ENCODE data around the gene PROSER2.
"Not testable (repeated sequence)": the region's sequence is repeated elsewhere in the genome, so short reads cannot be mapped to it uniquely, and the experiment has no call there.

The PROSER2 gene

DNA sequence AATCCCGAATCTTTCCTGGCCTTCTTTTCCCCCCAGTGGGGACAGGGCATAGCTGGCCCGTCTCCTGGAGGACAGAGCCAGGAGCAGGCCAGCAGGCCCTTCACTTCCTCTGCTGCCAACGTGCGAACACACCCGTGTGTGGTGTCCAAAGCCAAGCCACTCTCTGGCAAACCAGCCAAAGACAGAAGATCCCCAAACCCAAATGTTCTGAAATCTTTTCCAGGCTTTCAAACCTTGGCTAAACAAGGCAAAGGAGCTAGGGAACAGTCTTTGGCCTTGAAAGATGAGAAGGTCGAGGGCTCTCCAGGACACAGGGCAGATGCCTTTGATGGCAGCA, 63.0 kb downstream of the PROSER2 start:
- no peak for DNase-seq (ENCODE audit: low spot score)

DNA sequence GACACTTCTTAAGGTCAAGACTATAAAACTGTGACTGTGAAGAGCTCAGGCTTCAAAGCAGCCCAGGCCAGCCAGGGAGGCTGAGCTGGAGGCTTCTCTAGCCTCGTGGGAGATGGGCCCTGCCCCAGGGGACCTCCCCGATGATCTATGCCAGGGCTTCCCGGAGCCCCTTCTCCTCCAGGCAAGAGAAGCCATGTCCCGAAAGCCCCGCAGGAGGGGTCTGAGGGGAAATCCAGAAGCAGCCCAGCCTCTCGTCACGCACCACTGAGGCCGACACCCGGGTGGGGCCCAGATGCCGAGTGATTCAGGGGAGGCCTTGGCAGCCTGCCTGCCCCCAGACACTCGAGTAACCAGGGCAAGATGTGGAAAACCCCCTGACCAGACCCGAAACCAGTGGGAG, 63.7 kb downstream of the PROSER2 start:
- DNase-seq (ENCODE audit: low spot score) = no peak

DNA sequence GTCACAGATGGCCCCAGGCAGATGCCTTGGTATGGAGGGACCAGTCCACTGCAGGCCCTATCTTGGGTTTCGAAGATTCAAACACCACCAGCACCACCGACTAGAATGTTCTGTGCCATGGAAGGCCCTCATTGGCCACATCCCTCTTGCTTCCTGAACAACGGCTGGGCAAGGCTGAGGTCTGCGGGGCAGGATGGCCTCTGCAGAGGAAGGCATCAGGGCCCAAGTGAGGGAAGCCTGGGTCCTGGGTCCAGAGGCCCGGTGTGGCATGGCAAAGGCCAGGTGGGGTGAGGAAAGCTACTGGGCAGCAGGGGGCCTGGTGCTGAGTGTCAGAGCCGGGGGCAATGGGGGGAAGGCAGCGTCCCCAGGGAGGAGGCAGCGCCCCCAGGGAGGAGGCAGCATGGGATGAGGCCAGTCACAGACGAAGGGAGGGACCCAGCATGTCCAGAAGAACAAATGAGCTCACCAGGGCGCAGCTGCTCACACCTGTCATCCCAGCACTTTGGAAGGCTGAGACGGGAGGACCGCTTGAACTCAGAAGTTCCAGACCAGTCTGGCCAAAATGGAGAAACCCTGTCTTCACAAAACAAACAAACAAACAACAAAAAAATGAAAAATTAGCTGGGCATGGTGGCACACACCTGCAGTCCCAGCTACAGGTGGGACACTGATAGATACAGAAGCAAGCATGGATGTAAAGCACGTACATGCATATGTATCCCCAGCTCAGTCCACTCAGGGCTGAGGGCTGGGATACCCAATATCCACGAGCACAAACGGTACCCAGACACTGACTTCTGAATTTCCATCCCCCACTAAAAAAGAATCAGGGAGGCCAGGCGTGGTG, 64.4 kb downstream of the PROSER2 start:
- no peak for DNase-seq (ENCODE audit: low spot score)

DNA sequence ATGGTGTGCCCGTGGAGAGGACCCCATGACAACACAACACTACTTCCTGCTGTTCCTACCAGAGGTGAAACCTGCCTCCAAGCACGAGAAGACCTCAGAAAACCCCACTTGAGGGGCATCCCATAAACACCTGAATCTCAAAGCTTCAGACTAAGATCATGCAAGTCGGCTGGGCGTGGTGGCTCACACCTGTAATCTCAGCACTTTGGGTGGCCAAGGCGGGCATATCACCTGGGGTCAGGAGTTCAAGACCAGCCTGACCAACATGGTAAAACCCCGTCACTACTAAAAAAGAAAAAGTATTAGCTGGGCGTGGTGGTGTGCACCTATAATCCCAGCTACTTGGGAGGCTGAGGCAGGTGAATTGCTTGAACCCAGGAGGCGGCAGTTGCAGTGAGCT, 66.1 kb downstream of the PROSER2 start:
- not testable (repeated sequence) for DNase-seq (ENCODE audit: low spot score)

DNA sequence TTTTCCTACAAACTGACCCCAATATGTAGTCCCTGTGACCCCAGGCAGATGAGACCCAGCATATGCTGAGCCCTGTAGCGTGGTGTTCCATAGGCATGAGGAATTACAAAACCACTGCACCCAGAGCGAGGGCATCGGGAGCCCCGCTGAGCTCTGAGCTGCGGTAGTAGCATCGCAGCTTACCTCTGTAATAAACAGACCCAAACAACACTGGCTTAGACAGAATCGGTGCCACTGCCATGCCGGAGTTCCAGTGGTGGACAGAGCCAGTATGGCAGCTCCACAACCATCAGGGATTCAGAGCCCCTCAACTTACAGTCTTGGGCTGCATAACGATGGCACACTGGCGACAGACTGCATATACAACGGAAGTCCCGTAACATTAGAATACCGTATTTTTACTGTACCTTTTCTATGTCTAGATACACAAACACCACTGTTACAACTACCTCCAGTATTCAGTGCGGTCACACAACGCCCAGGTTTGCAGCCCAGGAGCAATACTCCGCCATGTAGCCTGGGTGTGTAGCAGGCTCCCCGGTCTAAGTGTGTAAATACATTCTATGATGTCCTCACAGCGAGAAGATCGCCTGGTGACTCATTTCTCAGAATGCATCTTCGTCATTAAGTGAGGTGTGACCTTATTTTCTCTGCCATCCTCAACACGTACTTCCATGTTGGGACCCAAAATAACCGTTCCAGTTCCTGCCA, 68.8 kb downstream of the PROSER2 start:
- no peak for DNase-seq (ENCODE audit: low spot score)

DNA sequence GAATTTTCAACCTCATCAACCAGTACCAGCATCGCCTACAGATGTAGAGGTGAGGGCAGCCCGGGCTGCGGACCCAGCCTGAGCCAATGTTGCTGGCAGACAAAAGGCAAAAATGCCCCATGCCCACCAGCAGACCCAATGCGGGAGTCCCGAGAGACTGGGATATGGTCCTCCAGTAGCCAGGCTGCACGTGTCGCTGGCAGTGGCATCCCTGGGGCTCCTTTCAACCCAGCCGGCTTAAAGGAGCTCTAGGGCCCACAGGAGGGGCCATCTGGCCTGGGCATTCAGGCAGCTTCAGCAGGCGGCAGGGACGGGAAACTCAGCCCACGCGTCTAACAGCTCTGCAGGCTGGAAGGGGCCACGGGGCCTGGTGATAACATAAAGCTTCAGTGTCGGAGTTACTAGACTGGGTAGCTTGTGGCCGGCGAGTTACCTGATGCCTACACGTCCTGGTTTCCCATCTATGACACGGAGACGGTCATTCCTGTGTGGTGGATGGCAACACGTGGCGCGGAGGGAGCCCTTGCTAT, 70.7 kb downstream of the PROSER2 start:
- DNase-seq (ENCODE audit: low spot score) = no peak

DNA sequence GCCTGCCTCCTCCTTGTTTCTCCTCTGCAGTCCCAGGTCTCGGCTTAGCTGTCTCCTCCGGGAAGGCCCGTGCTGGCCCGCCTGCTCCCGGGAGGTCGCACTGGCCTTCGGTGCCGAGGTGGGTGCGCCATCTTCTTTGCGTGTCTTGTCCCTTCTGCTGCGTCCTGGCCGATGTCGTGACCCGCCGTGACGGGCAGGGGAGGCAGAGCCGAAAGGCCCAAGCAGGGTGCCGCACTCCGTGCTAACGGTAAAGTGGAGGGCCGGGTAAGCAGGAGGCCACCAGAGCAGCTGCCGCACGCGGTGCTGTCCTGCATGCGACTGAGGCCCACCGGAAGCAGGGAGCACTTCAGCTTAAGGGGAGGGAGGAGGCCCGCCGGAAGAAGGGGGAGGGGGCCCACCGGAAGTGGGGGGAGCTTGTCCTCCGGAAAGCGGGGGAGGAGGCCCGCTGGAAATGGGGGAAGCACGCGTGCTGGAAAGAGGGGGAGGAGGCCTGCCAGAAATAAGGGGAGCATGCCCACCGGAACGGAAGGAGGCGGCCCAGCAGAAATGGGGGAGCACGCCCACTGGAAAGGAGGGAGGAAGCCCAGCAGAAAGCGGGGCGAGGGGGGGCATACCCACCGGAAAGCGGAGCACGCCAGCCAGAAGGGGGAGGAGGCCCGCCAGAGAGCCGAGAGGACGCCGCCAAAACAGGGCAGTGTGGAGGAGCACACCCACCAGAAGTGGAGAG, 71.4 kb downstream of the PROSER2 start:
- DNase-seq (ENCODE audit: low spot score) = no peak

DNA sequence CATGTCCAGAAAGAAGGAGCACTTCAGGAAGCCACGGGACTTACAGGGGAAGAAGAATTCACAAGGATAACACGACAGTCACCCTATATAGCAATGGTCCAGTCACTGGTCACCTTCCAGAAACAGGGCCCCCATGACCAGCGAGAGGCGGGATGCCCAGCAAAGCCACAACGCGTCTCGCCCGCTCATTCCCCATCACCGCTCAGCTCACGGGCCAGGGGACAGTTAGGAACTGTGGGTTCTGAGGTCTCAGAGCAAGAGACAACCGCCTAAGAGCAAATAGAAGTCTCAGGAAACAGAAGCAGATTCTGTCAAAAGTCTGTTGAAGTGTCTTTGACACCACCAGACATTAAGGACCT, 71.9 kb downstream of the PROSER2 start:
- DNase-seq (ENCODE audit: low spot score) = no peak

DNA sequence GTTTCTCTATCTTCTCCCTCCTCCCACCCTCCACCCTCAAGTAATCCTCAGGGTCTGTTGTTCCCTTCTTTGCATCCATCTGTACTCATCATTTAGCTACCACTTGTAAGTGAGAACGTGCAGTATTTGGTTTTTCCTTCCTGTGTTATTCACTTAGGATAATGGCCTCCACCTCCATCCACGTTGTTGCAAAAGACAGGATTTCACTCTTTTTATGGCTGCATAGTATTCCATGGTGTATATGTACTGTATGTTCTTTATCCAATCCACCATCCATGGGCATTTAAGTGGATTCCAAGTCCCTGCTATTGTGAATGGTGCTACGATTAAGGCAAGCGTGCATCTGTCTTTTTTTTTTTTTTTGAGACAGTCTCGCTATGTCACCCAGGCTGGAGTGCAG, 72.4 kb downstream of the PROSER2 start:
- DNase-seq (ENCODE audit: low spot score) = no peak

DNA sequence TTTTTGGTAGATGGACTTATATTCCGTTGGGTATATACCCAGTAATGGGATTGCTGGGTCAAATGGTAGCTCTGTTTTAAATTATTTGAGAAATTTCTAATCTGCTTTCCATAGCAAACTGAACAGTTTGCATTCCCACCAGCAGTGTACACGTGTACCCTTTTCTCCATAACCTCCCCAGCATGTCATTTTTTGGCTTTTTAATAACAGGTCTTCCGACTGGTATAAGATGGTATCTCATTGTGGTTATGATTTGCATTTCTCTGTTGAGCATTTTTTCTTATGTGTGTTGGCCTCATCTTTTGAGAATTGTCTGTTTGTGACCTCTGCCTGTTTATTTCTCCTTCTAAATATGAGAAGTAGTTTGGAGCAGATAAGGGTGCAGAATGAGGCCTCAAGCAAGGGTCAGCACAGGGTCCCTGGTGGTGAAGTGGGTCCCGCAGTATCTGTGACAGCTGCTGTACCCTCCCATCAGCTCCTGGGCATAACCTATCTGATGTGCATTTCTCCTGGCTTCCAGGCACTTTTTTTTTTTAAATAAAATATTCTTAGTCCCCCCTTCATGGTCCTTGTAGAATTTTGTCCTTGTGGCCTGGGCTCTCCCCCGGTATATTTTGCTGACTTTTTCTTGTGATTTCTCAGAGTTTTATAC, 73.5 kb downstream of the PROSER2 start:
- no peak for DNase-seq (ENCODE audit: low spot score)

DNA sequence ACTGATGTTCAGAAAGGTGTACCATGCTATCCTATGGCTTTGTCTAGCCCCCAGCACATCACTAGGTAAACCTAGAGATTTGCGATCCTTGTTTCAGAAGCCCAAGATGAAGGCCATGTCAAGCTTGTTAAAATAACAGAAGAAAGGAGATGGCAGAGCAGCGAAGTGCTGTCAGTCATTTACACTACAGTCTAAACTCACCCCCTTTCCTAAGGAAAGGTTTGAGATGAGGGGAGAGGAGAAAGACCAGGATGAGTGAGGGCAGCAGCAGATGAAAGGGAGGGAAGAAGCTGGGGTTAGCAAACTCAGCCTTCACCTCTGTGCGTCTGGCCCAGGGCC, 74.8 kb downstream of the PROSER2 start:
- DNase-seq (ENCODE audit: low spot score) = no peak

DNA sequence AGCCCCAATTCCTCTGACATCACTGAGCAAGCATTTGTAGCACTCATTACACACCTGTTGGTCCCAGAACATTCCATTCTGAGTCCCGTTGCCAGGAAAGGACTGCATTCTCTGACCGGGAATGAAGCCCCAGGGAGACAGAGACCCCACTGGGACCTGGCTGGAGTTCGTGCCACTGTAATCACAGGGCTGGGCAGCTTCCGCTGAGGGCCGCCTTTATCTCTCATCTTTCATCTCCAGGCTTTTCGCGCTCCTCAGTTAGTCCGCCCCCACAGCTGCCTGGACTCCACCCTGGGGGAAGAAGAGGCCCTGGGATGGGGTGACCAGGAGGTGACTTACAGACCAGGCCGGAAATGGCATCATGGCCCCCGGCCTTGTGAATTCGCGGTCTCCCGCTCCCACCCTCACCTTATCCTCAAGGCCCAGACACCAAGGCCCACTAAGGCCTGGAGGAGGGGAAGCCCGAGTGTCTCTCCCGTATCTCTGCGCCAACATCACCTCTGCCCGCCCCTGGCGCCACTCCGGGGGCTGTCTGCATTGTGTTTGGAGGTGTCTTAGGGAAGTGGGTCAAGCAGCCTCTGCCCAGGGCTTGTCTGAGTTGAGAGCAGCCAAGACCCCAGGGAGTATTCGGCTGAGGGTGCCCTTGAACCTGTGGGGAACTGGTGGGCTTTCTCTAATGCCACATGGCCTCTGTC, 75.4 kb downstream of the PROSER2 start:
- DNase-seq (ENCODE audit: low spot score) = no peak

DNA sequence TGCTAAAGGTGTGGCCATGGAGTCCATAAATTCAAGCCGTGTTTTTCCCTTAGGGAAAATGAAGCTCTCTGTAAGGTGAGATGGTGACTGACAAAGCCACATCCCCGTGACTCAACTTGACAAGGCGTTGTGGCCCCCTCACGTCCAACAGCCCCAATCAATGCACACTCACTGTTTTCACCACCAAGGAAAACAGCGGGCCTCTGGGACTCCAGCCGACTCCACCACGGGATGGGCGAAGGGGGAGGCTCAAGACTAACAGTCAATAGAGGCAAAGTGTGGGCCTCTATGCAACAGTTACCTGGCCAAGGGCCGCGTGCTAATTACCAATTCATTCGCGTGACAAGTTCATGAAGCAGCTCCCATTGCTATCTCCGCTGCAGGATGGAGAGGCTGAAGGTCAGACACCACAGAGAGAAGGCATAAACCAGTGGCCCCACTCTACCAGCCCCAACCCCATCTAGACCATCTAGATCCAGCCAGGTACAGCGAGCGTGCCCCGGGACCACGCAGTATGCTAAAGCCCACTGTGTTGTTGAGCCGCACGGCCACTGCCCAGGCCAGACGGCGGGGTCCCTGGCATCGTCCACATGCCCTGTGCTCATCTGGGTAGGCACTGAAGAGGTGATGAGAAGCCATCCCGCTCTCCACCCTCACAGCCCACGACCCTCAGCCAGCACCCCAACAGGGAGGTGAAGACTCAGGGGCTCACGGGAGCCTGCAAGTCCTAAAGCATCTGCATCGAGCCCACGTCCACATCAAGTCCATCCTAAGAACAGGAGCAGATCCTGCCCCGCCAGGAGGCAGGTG, 76.1 kb downstream of the PROSER2 start:
- DNase-seq (ENCODE audit: low spot score) = no peak

DNA sequence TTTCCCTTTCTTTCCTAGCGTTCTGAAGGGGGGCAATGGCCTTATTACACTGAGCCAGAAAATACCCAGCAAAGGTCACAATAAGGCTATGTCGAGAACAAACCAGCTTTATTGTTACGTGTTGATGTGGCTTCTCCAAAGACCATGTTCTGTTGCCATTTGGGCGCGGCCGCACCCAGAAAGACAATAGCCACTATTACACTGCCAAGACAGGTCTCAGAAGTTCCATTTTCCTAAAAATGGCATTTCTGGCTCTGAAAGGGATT, 77.8 kb downstream of the PROSER2 start:
- no peak for DNase-seq (ENCODE audit: low spot score)

DNA sequence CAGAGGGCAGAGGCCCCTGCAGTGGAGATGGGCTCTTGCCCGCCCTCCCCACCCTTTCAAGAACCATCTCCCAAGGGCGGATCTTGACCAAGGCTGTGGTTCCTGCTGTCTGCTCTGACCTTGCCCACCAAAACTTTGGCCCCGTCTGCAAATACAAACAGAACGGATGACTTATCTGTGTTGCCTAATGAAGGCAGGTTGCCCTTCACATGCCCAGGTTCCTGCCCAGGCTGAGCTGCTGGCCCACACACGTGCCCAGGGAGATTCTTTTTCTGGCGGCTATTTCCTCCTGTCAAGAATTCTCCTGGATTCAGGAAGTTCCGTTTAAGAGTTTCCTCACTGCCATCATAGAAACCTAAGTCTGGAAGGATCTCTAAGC, 78.3 kb downstream of the PROSER2 start:
- DNase-seq (ENCODE audit: low spot score) = no peak

DNA sequence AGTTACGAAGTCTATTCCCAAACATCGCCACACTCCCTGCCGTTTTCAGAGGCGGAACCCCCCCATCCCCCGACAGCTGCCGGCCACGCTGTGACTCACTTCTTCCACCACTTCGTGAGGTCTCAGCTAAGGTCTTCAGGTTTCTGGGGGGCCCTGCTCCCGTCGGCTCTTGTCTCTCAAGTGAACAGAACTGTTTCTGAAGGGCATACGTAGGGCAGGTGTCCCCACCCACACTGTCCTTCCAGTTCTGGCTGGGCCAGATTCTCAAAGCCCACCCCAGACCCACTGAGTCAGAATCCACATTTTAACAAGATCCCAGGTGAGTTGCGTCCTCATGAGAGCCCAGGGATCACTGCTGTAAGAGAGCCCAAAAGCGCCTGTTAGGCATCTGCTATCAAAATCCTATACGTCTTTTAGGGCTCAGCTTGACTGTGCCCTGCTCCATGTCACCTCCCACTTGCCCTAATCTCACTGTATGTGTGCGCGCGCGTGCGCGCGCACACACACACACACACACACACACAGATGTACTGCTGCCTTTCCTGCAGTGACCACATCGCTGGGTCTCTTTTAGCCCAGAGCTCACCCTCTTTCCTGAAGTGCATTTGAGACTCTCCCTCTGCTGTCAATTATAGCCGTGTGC, 78.8 kb downstream of the PROSER2 start:
- no peak for DNase-seq (ENCODE audit: low spot score)

DNA sequence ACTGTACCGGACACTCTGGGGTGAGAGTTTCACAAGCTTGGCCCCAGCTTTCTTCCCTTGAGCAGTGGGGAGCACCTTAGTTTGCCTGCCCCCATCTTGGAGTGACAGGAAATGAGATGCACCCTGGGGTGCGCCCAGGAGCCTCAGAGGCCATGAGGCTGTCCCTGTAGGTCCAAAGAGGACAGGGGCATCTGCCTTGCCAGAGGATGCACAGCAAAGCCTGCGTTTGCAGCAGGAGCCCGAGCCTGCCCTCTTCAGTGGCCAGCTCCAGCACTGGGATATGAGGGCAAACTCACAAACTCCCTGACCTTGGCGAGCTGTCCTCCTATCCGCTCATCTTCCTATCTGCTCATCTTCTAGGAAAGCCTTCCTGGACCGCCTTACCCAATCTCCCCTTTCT, 79.5 kb downstream of the PROSER2 start:
- DNase-seq (ENCODE audit: low spot score) = no peak

DNA sequence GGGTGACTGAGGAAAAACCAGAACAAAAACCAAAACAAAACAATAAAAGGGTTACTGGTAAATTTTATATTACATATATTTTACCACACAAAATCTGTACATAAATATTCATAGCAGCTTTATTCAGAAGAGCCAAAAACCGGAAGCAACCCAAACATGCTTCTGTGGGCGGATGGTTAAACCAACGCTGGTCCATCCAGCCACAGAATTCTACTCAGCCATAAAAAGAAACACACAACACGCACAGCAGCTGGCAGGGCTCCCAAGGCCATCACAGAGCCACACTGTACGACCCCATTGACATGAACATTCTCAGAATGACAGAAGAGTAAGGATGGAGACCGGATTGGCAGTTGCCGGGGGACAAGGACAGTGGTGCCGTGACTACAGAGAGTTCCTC, 83.6 kb downstream of the PROSER2 start:
- DNase-seq (ENCODE audit: low spot score) = no peak

DNA sequence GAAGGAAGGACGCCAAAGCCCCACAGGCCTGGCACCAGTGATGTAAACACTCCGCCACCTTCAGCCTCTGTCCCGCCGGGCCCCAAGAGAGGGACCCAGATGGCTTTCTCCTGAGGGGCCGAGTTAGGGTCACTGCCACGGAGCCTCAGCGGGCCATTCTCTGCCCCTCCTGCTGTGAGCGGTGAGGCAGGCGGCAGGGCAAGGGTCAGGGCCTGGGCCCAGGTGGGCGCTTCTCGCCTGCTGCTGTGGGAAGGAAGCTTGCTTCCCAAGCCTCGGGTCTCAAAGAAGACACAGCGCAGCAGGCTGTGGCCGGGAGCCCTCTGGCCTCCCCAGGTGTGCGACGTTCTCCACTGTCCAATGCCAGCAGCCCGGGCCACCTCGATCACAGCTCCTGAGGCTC, 84.8 kb downstream of the PROSER2 start:
- no peak for DNase-seq (ENCODE audit: low spot score)

DNA sequence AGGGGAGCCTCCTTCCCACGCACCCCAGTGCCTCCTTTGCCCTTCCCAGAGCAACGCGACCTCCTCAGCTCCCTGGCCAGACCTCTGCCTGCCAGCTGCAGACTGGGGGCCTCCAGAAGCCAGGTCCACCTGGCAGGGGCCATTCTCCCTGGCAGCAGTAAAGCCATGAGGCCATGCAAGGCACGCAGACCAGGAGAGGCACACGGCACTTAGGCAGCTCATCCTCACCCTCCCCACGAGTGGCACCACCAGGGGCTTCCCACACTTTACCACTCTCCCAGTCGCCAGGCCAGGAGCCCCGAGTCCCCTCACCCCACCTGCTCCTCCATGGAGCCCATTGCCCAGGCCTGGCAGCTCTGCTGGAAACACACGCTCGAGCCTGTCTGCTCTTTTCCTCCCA, 85.4 kb downstream of the PROSER2 start:
- no peak for DNase-seq (ENCODE audit: low spot score)

DNA sequence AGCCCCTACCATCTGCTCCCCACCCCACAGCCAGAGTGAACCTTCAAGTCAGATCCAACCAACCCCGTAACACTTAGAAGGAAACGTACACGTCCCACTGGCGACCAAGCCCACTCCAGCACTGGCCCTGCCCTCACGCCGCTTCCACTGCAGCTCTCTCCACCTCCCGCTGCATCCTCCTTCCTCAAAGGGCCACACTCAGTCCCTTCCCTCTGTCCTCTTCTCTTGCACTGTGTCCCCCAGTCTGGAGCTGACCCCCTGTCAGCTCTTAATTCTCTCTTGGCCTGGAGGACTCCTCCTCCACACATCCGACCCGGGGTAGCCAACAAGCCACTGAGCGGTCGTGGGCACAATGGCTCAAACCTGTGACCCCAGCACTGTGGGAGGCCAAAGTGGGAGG, 85.8 kb downstream of the PROSER2 start:
- no peak for DNase-seq (ENCODE audit: low spot score)

Data from COLO829 (cell line).